Endodermal cell (in vitro differentiated cells): ENCODE measurements around the gene TMPRSS11A. TPM values are rescaled to one million over a fixed set of nuclear protein-coding genes. Genes with fewer than 3 reads are reported as not detected.

Experiments
- DNase-seq: peaks from one replicate; pipeline ENCODE4 v3.0.0-alpha.2; 2017
- H3K27ac ChIP-seq: 2 replicates; pipeline ENCODE4 v1.5.1; 2013; ENCODE audit warnings: mild to moderate bottlenecking, low read depth, low read length, moderate library complexity
- H3K27me3 ChIP-seq: 2 replicates; pipeline ENCODE4 v1.6.1; 2013; ENCODE audit warnings: mild to moderate bottlenecking, low read length, moderate library complexity; ENCODE audit not compliant: insufficient read depth, control insufficient read depth, poor library complexity, severe bottlenecking
- H3K36me3 ChIP-seq: 2 replicates; pipeline ENCODE4 v1.7.0; 2013; ENCODE audit warnings: mild to moderate bottlenecking, low read length, moderate library complexity; ENCODE audit not compliant: control insufficient read depth, insufficient read depth
- H3K4me1 ChIP-seq: one replicate; pipeline ENCODE4 v1.7.0; 2013; ENCODE audit warnings: low read length; ENCODE audit not compliant: control insufficient read depth, insufficient read depth
- H3K4me3 ChIP-seq: 2 replicates; pipeline ENCODE4 v1.5.1; 2013; ENCODE audit warnings: mild to moderate bottlenecking, low read length, moderate library complexity
- H3K9ac ChIP-seq: 2 replicates; pipeline ENCODE4 v1.6.1; 2013; ENCODE audit warnings: mild to moderate bottlenecking, low read length, moderate library complexity; ENCODE audit not compliant: poor library complexity, severe bottlenecking; ENCODE audit errors: extremely low read depth
- H3K9me3 ChIP-seq: 2 replicates; pipeline ENCODE4 v1.6.1; 2013; ENCODE audit warnings: mild to moderate bottlenecking, low read length, moderate library complexity; ENCODE audit not compliant: control insufficient read depth
- H3K27ac Mint-ChIP-seq: 2 replicates; pipeline ENCODE4 v1.8.0; 2020; ENCODE audit warnings: mixed read lengths
- H3K27me3 Mint-ChIP-seq: 2 replicates; pipeline ENCODE4 v1.8.0; 2021; ENCODE audit warnings: mild to moderate bottlenecking, mixed read lengths; ENCODE audit not compliant: insufficient read depth
- H3K36me3 Mint-ChIP-seq: 2 replicates; pipeline ENCODE4 v1.8.0; 2020; ENCODE audit warnings: low read depth, mixed read lengths
- H3K4me1 Mint-ChIP-seq: 2 replicates; pipeline ENCODE4 v1.8.0; 2020; ENCODE audit warnings: mixed read lengths
- H3K4me3 Mint-ChIP-seq: 2 replicates; pipeline ENCODE4 v1.8.0; 2020; ENCODE audit warnings: mild to moderate bottlenecking, moderate library complexity, mixed read lengths
- H3K9me3 Mint-ChIP-seq: 2 replicates; pipeline ENCODE4 v1.8.0; 2020; ENCODE audit warnings: mild to moderate bottlenecking, mixed read lengths
- WGBS, 2 experiments: methylation state at CpG; one replicate each; pipeline versions ENCODE4 v1.1.5 to v1.1.7; 2013; ENCODE audit warnings: missing lambda C conversion rate in 2 of 2, mixed read lengths in 1 of 2; ENCODE audit not compliant: insufficient coverage in 1 of 2, insufficient read length in 1 of 2; 5-methylcytosine and 5-hydroxymethylcytosine counted together
- total RNA-seq, 2 donors: library from RNA; stranded (reverse); fragmentation: NEBNext Ultra II Directional in 1 of 2; extraction: Animal tissue kit (Norgen Biotek cat#: 25700) in 1 of 2; gene quantifications; 2 replicates in 1 of 2; 3 replicates in 1 of 2; pipeline ENCODE4 v1.2.1, GENCODE V29; 2021
- TF ChIP-seq, protein P1 (sequence below): fragments of 200-600 bp; sonication (generic); conservative IDR thresholded peaks from 2 replicates; pipeline ENCODE4 v1.5.0; 2021; ENCODE audit warnings: antibody characterized with exemption, mild to moderate bottlenecking

TMPRSS11A gene
- total RNA-seq, 2 donors from 2014 or later, result not detected

DNA sequence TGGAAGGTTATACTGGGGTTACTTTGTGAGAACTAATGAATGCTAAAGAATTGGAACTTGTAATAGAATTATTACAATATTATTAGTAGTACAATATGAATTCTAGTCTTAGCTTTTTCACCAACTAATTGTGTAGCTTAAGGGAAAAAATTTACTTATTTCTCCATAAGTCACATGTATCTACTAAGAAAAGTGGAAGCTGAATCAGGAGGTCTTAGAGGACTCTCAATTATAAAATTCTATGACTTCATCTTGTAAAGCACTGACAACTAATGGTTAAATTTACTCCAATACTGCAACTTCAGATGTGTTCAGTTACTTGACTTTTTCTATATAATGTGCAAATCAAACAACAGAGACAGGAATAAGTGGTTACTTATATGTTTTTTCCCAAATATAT, 78.6 kb downstream of the TMPRSS11A start:
- no peak overlapping the region for H3K9ac ChIP-seq
- H3K9me3 ChIP-seq, result no peaks in the 10 kb centered on the region
- no peak overlapping the region for H3K27ac ChIP-seq
- no peak for DNase-seq
- H3K36me3 ChIP-seq, result no peaks in the 10 kb centered on the region
- Mint-ChIP-seq H3K4me1 (peaks cover 1% of the 10 kb centered on the region), H3K36me3 (no peaks in the 10 kb centered on the region), H3K27ac (no peak overlapping the region), H3K4me3 (no peak overlapping the region), H3K9me3 (no peaks in the 10 kb centered on the region), H3K27me3 (no peaks in the 10 kb centered on the region)
- H3K4me1 ChIP-seq, result peaks cover 3% of the 10 kb centered on the region
- H3K4me3 ChIP-seq, result no peak overlapping the region
- TF ChIP-seq, protein P1, sequence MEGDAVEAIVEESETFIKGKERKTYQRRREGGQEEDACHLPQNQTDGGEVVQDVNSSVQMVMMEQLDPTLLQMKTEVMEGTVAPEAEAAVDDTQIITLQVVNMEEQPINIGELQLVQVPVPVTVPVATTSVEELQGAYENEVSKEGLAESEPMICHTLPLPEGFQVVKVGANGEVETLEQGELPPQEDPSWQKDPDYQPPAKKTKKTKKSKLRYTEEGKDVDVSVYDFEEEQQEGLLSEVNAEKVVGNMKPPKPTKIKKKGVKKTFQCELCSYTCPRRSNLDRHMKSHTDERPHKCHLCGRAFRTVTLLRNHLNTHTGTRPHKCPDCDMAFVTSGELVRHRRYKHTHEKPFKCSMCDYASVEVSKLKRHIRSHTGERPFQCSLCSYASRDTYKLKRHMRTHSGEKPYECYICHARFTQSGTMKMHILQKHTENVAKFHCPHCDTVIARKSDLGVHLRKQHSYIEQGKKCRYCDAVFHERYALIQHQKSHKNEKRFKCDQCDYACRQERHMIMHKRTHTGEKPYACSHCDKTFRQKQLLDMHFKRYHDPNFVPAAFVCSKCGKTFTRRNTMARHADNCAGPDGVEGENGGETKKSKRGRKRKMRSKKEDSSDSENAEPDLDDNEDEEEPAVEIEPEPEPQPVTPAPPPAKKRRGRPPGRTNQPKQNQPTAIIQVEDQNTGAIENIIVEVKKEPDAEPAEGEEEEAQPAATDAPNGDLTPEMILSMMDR, result no peak
- H3K27me3 ChIP-seq, result no peaks in the 10 kb centered on the region

DNA sequence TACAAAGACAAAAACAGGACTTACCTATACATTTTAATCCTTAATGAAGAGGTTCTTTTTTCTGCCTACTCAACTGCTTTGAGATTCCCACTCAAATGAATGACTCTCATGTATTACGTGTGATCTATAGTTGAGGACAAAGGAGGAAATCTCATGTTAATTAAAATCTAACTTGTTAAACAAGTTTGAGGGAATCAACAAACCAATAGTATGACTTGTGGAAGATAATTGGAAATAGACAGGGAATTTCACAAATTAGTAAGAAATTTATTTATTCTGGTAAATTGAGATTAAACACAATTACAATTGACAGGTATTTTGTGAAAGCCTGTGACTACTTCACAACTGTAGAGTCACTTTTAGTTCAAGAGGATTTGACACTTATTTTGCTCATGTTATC, 79.4 kb downstream of the TMPRSS11A start, which contains the start of gene TMPRSS11D:
Gene TMPRSS11D, minus strand, starts transcription at position 101 of the 400 bp plus-strand sequence. Its CDS starts 69 bp downstream, at position 32.
- Mint-ChIP-seq H3K4me1 (no peaks in the 10 kb centered on the region), H3K4me3 (no peak within 1 kb of the TSS), H3K9me3 (no peaks in the 10 kb centered on the region), H3K27me3 (no peaks in the 10 kb centered on the region), H3K27ac (no peak within 1 kb of the TSS), H3K36me3 (no peaks in the 10 kb centered on the region)
- Histone ChIP-seq H3K9me3 (no peaks in the 10 kb centered on the region), H3K27ac (no peak within 1 kb of the TSS), H3K4me3 (no peak within 1 kb of the TSS), H3K27me3 (no peaks in the 10 kb centered on the region), H3K36me3 (no peaks in the 10 kb centered on the region), H3K4me1 (peaks cover 3% of the 10 kb centered on the region), H3K9ac (no peak within 1 kb of the TSS)
- DNase-seq, result no peak
- TF ChIP-seq, protein P1, result no peak
- WGBS, 2 experiments, result 100% methylated on average over 1 of the region's 1 CpG; no CpG with 5 or more reads in 1 of the 2 experiments

DNA sequence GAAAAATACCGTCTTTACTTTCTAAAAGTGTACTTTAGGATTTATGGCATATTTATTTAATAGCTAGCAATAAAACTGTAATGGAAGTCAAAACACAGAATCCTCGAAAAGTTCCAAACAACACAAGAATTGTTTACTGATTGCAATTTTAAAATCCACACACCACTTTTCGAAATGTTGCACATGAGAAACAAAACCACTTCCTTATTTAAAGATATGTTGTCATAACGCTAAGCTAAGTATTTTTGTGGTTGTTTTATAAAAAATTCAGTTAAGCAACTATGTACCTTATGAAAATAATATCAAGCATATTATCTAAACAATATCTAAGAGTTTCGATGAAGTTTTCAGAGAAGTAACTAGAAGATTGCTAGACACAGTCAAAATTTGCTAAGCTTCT, 79.8 kb downstream of the TMPRSS11A start:
- no peaks in the 10 kb centered on the region for H3K27me3 ChIP-seq
- Mint-ChIP-seq H3K36me3 (no peaks in the 10 kb centered on the region), H3K4me3 (no peak overlapping the region), H3K27me3 (no peaks in the 10 kb centered on the region), H3K4me1 (no peaks in the 10 kb centered on the region), H3K27ac (no peak overlapping the region), H3K9me3 (no peaks in the 10 kb centered on the region)
- no peak for DNase-seq
- H3K9ac ChIP-seq, result no peak overlapping the region
- H3K9me3 ChIP-seq, result no peaks in the 10 kb centered on the region
- 100% methylated on average over 3 of the region's 5 CpGs; no CpG with 5 or more reads in 1 of the 2 experiments for WGBS, 2 experiments
- H3K27ac ChIP-seq, result no peak overlapping the region
- H3K4me3 ChIP-seq, result no peak overlapping the region
- TF ChIP-seq, protein P1, result no peak
- peaks cover 3% of the 10 kb centered on the region for H3K4me1 ChIP-seq
- H3K36me3 ChIP-seq, result no peaks in the 10 kb centered on the region
